NCI-H2029 treated with DMSO at 0.1 percent for 48 hours (cell line): ENCODE measurements around the gene CHST4.
"Not testable (repeated sequence)": the region's sequence is repeated elsewhere in the genome, so short reads cannot be mapped to it uniquely, and the experiment has no call there.

Experiments
- DNase-seq: peaks from one replicate; lab custom pipeline; 2025; lab: John Stamatoyannopoulos, UW

The CHST4 gene

GRCh38 chr16:71570144-71570543 is 43.9 kb downstream of the CHST4 start:
- no peak for DNase-seq

GRCh38 chr16:71572497-71573116 is 46.4 kb downstream of the CHST4 start:
- DNase-seq = no peak

GRCh38 chr16:71573387-71574094 is 47.3 kb downstream of the CHST4 start:
- DNase-seq = no peak

- no peak for DNase-seq
These were observed 48.5 kb downstream of the CHST4 start for GRCh38 chr16:71574702-71575101.

- DNase-seq = no peak
These were observed 50.7 kb downstream of the CHST4 start, which contains the start of gene TAT for GRCh38 chr16:71576971-71577370. TSS of gene TAT (minus strand) at chr16:71577092. CDS start at chr16:71576415, 677 bp downstream.

- DNase-seq = not testable (repeated sequence)
These were observed 56.3 kb downstream of the CHST4 start for GRCh38 chr16:71582553-71582848.

- no peak for DNase-seq
These were observed 58.5 kb downstream of the CHST4 start for GRCh38 chr16:71584543-71585317.

GRCh38 chr16:71585318-71585703 is 59.1 kb downstream of the CHST4 start:
- no peak for DNase-seq
